ENCODE data around the gene NPC1.

Gene NPC1

DNA sequence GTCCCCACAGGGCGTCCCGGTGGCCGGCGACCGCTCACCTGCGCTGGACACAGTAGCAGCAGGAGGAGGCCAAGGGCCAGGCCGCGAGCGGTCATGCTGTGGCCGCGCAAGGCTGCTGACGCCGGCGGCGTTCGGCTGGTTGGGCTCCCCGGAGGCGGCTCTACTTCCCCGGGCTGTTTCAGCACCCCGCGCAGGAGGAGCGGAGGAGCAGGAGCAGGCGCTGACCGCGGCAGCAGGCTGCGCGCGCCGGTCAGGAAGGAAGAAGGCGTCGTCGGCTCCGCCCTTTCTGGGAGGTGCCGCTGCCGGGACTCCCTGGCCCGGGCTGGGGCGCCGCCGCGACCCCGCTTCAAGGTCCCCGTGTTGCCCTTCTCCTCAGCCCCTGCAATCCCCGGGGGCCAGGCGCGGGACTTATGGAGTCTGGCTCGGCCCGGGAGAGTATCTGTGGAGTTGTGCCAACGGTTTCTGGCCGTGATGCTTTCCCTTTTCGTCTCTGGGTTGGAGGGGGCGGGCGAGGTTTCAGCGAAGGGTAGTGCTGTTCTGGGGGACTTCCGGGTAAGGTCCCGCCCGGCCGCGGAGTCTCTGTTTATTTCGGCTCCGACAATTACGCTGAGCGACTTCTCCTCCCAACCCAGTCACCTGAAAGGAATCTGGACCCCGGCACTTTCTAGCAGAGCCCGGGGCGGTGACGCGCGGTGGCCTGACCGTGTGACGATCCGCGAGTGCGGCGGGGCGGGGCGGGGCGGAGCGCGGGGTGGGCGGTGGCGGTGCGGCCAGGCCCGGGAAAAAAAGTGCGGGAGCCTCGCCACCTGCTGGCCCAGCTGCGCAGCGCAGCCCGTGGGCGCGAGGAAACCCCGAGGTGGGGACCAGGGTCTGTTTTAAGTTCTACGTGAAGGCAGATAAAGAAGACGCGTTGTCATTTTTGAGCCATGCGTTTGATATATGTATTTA is at the start of gene NPC1:
NPC1 (minus strand) TSS at position 258 of the 948 bp plus-strand sequence; CDS start at position 95, 163 bp downstream.
- H3K36me3 ChIP-seq (ENCODE audit: insufficient read depth, low read length), result 0 out of 2 replicates have a peak, but pooled peaks cover 3% of the 10 kb centered on the region
- peak within 1 kb of the TSS; percentile 95 for H3K27ac ChIP-seq (ENCODE audit: low read depth, low read length)

DNA sequence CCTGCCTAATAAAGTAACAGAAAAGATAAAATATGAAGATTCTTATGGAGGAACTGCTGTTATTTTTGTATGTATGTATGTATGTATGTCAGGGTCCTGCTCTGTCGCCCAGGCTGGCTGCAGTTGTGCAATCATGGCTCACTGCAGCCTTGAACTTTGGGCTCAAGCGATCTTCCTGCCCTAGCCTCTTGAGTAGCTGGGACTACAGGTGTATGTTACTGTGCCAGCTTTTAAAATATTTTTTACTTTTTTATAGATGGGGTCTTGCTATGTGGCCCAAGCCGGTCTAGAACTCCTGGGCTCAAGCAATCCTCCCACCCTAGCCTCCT is 49.7 kb upstream of the NPC1 start:
- Histone ChIP-seq H3K27ac (ENCODE audit: low read depth, low read length) (no peak overlapping the region), H3K27me3 (ENCODE audit: insufficient read depth, low read length) (no peaks in the 10 kb centered on the region), H3K79me2 (ENCODE audit: control insufficient read depth, insufficient read depth, low read length, unreplicated experiment) (no peaks in the 10 kb centered on the region), H3K36me3 (ENCODE audit: insufficient read depth, low read length) (no peaks in the 10 kb centered on the region), H3K4me1 (ENCODE audit: control insufficient read depth, insufficient read depth, low read length, unreplicated experiment) (peaks cover 15% of the 10 kb centered on the region), H2AFZ (ENCODE audit: low read length, unreplicated experiment) (no peak overlapping the region), H3K4me3 (ENCODE audit: low read depth, low read length) (no peak overlapping the region)

More for the DNA sequence above, at the start of gene NPC1:
- H3K4me3 ChIP-seq (ENCODE audit: low read depth, low read length), result peak within 1 kb of the TSS; percentile 96
- peaks cover 44% of the 10 kb centered on the region for H3K79me2 ChIP-seq (ENCODE audit: control insufficient read depth, insufficient read depth, low read length, unreplicated experiment)
- H3K27me3 ChIP-seq (ENCODE audit: insufficient read depth, low read length), result no peaks in the 10 kb centered on the region
- peaks cover 41% of the 10 kb centered on the region for H3K4me1 ChIP-seq (ENCODE audit: control insufficient read depth, insufficient read depth, low read length, unreplicated experiment)
- peak within 1 kb of the TSS; percentile 89 for H2AFZ ChIP-seq (ENCODE audit: low read length, unreplicated experiment)

DNA sequence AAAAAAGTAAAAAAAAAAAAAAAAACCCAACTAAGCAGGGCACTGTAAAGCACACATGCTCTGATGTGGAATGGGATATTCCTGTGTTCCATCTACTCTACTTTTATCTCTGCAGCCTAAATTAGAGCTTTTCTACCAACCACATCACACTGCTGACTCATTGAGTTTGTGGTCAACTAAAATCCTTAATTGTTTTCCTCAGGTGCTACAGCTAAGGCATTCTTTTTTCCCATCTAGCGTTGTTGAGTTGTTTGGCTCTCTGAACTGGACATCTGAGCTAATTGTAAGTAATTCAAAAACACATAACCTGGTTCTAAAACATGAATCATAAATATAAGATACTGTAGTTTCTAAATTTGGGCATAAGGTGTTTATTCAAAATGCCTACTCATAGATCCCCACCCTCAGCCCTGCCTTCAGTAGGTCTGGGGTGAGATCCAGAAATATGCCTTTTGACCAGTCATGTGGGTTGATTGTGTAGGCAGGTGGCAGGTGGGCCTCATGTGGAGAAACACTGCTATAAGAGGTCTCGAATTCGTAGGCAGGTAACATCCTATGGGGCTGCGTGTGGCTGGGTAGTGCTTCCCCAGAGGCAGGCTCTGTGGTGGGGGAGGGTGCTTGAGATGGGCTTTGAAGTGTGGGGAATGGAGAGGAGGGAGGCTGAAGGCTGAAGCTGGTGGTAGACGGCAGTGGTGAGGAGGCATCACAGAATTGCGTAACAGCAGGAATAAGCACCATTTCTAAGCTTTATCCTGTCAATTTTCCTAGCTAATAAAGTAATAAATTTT is 49.2 kb upstream of the NPC1 start:
- Histone ChIP-seq H3K36me3 (ENCODE audit: insufficient read depth, low read length) (no peaks in the 10 kb centered on the region), H3K79me2 (ENCODE audit: control insufficient read depth, insufficient read depth, low read length, unreplicated experiment) (no peaks in the 10 kb centered on the region), H3K27me3 (ENCODE audit: insufficient read depth, low read length) (no peaks in the 10 kb centered on the region), H2AFZ (ENCODE audit: low read length, unreplicated experiment) (no peak overlapping the region), H3K4me3 (ENCODE audit: low read depth, low read length) (no peak overlapping the region), H3K27ac (ENCODE audit: low read depth, low read length) (no peak overlapping the region), H3K4me1 (ENCODE audit: control insufficient read depth, insufficient read depth, low read length, unreplicated experiment) (peaks cover 15% of the 10 kb centered on the region)

DNA sequence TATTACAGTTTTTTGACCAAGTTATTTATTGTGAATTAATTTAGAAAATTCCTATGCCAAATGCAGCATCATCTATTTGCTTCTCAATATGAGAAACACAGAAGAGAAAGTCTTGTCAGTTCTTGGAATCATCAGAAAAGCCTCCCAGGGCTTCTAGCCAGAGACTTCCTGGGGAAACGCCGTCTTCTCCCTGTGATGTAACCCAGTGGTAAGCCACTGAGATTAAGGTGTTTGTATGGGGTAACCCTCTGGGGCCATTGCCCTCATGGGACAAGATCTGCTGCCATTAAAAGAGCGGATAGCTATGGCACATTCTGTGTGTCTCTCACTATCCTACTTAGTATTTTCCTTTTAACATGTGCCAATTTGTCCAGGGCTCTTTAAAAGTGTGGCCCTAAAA is 48.4 kb upstream of the NPC1 start:
- Histone ChIP-seq H3K79me2 (ENCODE audit: control insufficient read depth, insufficient read depth, low read length, unreplicated experiment) (no peaks in the 10 kb centered on the region), H3K27ac (ENCODE audit: low read depth, low read length) (no peak overlapping the region), H3K4me1 (ENCODE audit: control insufficient read depth, insufficient read depth, low read length, unreplicated experiment) (peaks cover 15% of the 10 kb centered on the region), H3K36me3 (ENCODE audit: insufficient read depth, low read length) (no peaks in the 10 kb centered on the region), H3K27me3 (ENCODE audit: insufficient read depth, low read length) (no peaks in the 10 kb centered on the region), H3K4me3 (ENCODE audit: low read depth, low read length) (no peak overlapping the region), H2AFZ (ENCODE audit: low read length, unreplicated experiment) (no peak overlapping the region)

DNA sequence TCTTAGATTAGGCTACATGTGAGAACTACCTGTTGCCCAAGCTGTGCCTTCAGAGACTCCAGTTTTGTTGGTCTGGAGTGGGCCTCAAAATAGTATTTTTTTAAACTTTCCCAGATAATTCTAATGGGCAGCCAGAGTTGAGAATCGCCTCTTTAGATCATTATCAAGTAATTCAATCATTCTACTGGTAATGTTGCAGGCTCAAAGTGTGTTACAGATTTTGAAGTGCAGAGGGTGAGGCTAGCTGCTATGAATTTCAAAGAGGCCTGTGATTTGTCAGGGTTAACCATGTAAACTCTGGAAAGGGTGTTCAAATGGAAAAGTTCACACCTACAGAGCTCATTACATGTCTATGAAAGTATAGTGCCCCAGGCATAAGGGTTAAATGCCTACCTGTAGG is 46.3 kb upstream of the NPC1 start:
- H3K4me1 ChIP-seq (ENCODE audit: control insufficient read depth, insufficient read depth, low read length, unreplicated experiment), result peaks cover 21% of the 10 kb centered on the region
- no peaks in the 10 kb centered on the region for H3K27me3 ChIP-seq (ENCODE audit: insufficient read depth, low read length)
- no peaks in the 10 kb centered on the region for H3K36me3 ChIP-seq (ENCODE audit: insufficient read depth, low read length)
- no peak overlapping the region for H2AFZ ChIP-seq (ENCODE audit: low read length, unreplicated experiment)
- H3K4me3 ChIP-seq (ENCODE audit: low read depth, low read length), result no peak overlapping the region
- H3K79me2 ChIP-seq (ENCODE audit: control insufficient read depth, insufficient read depth, low read length, unreplicated experiment), result no peaks in the 10 kb centered on the region
- H3K27ac ChIP-seq (ENCODE audit: low read depth, low read length), result no peak overlapping the region

DNA sequence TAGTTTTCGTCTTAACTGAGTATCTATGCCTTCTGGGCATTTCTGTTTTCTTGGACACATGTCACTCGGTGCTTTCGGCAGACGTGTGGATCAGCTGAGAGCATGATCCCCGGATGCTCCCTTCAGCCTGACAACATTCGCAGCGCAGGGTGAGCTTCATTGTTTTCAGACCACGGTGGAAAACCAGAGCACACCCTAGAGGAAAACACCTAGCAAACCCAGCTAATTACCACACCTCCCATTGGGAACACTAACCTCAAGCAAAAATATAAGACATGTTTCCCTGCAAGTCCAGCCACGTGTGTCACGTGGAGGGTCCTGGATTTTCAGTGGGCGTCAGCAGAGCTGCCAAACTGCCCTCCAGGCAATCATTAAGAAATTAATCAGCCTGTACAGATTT is 45.4 kb upstream of the NPC1 start:
- Histone ChIP-seq H3K79me2 (ENCODE audit: control insufficient read depth, insufficient read depth, low read length, unreplicated experiment) (no peaks in the 10 kb centered on the region), H3K27ac (ENCODE audit: low read depth, low read length) (no peak overlapping the region), H3K4me1 (ENCODE audit: control insufficient read depth, insufficient read depth, low read length, unreplicated experiment) (peaks cover 28% of the 10 kb centered on the region), H3K4me3 (ENCODE audit: low read depth, low read length) (no peak overlapping the region), H3K27me3 (ENCODE audit: insufficient read depth, low read length) (no peaks in the 10 kb centered on the region), H3K36me3 (ENCODE audit: insufficient read depth, low read length) (no peaks in the 10 kb centered on the region), H2AFZ (ENCODE audit: low read length, unreplicated experiment) (no peak overlapping the region)

DNA sequence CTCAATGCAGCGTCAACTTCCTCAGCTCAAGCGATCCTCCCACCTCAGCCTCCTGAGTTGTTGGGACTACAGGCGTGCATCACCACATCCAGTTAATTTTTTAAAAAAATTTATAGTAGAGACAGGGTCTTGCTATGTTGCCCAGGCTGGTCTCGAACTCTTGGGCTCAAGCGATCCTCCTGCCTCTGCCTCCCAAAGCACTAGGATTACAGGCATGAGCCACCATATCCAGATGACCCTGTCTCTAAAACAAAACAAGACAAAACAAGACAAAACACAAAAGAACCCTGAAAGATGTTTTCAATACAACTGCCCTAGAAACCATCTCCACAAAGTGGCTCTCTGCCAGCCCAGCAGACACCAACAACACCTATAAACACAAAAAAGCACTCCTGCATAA is 45.0 kb upstream of the NPC1 start:
- H3K4me3 ChIP-seq (ENCODE audit: low read depth, low read length), result no peak overlapping the region

DNA sequence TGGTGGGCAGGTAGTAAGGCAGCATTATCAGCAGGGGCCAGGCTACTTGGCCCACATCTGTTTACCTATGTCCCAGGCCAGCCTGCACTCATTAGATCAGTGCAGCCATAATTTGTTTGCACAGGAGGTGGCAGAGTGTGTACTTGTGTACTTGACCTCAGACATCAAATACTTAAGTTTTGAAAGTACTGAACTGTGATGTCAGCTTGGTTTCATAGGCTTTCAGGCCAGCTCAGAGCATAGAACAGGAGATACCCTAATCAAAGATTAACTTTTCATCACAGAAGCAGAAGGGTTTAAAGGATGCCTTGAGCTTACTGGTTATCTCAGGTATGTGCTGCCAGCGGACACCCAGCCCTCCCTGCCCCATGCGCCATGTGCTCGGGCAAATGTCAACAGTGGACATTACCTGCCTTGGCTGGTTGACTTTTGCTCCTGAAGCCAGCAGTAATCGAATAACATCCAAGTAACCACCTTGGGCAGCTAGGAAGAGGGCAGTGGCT is 43.2 kb upstream of the NPC1 start:
- no peak overlapping the region for H2AFZ ChIP-seq (ENCODE audit: low read length, unreplicated experiment)
- no peaks in the 10 kb centered on the region for H3K36me3 ChIP-seq (ENCODE audit: insufficient read depth, low read length)
- no peaks in the 10 kb centered on the region for H3K27me3 ChIP-seq (ENCODE audit: insufficient read depth, low read length)
- no peaks in the 10 kb centered on the region for H3K79me2 ChIP-seq (ENCODE audit: control insufficient read depth, insufficient read depth, low read length, unreplicated experiment)
- H3K27ac ChIP-seq (ENCODE audit: low read depth, low read length), result no peak overlapping the region
- H3K4me1 ChIP-seq (ENCODE audit: control insufficient read depth, insufficient read depth, low read length, unreplicated experiment), result peaks cover 33% of the 10 kb centered on the region
- H3K4me3 ChIP-seq (ENCODE audit: low read depth, low read length), result no peak overlapping the region

More for the DNA sequence above, 45.0 kb upstream of the NPC1 start:
- H3K4me1 ChIP-seq (ENCODE audit: control insufficient read depth, insufficient read depth, low read length, unreplicated experiment), result peaks cover 33% of the 10 kb centered on the region
- no peaks in the 10 kb centered on the region for H3K79me2 ChIP-seq (ENCODE audit: control insufficient read depth, insufficient read depth, low read length, unreplicated experiment)
- no peak overlapping the region for H3K27ac ChIP-seq (ENCODE audit: low read depth, low read length)
- H3K27me3 ChIP-seq (ENCODE audit: insufficient read depth, low read length), result no peaks in the 10 kb centered on the region
- H3K36me3 ChIP-seq (ENCODE audit: insufficient read depth, low read length), result no peaks in the 10 kb centered on the region
- no peak overlapping the region for H2AFZ ChIP-seq (ENCODE audit: low read length, unreplicated experiment)

DNA sequence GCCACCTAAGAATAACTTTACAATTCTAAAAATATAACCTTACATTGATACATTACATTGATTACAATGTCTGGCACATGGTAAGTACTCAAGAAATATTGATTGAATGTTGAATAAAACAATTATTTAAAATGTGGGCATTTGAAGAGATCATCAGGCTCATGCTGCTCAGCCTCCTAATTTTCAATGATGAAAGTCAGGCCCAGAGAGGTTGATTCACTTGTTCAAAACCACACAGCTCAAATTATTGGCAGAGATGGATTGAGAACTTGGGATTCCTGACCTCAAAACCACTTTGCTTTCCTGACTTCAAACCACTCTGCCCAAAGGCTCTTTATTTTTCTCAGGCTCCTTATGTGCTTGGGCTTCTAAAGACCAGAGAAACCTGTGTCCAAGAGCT is 41.7 kb upstream of the NPC1 start:
- Histone ChIP-seq H3K79me2 (ENCODE audit: control insufficient read depth, insufficient read depth, low read length, unreplicated experiment) (no peaks in the 10 kb centered on the region), H2AFZ (ENCODE audit: low read length, unreplicated experiment) (no peak overlapping the region), H3K27ac (ENCODE audit: low read depth, low read length) (peak overlapping the region; percentile 93), H3K4me1 (ENCODE audit: control insufficient read depth, insufficient read depth, low read length, unreplicated experiment) (peaks cover 32% of the 10 kb centered on the region), H3K27me3 (ENCODE audit: insufficient read depth, low read length) (no peaks in the 10 kb centered on the region), H3K36me3 (ENCODE audit: insufficient read depth, low read length) (no peaks in the 10 kb centered on the region), H3K4me3 (ENCODE audit: low read depth, low read length) (no peak overlapping the region)

DNA sequence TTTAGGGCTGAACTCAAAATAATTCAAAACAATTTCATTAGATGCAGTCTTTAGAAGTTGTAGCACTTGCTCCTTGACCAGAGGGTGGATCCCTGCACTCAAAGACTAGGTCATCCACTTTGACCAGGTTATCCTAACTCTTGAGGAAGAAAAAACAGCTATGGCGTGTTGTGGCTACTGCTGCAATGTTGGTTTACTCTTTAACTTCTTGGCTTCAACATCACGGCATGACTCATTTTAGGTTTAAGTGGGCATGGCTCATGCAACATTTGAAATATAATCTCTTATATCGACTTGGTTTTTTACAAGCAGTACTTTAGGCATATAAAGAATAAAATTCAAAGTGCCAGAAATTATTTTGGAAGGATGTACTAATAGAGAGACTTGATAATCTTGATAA is 41.0 kb upstream of the NPC1 start:
- Histone ChIP-seq H2AFZ (ENCODE audit: low read length, unreplicated experiment) (no peak overlapping the region), H3K27me3 (ENCODE audit: insufficient read depth, low read length) (no peaks in the 10 kb centered on the region), H3K27ac (ENCODE audit: low read depth, low read length) (peak overlapping the region; percentile 93)

More for the DNA sequence above, 41.0 kb upstream of the NPC1 start:
- Histone ChIP-seq H3K4me3 (ENCODE audit: low read depth, low read length) (peak overlapping the region; percentile 64; the same call in 1 of the 2 replicates), H3K36me3 (ENCODE audit: insufficient read depth, low read length) (no peaks in the 10 kb centered on the region), H3K4me1 (ENCODE audit: control insufficient read depth, insufficient read depth, low read length, unreplicated experiment) (peaks cover 32% of the 10 kb centered on the region), H3K79me2 (ENCODE audit: control insufficient read depth, insufficient read depth, low read length, unreplicated experiment) (no peaks in the 10 kb centered on the region)
